HepG2 (cell line): ENCODE measurements around the gene ENTPD7. TPM values are rescaled to one million over a fixed set of nuclear protein-coding genes. Genes with fewer than 3 reads are reported as not detected.

Source experiments
- EEA1 ChIP-seq: sonication (generic); formaldehyde crosslinking; IDR thresholded peaks from 2 replicates; pipeline ENCODE4 v1.5.1; 2020; ENCODE audit warnings: mild to moderate bottlenecking, missing genetic modification reagents, borderline replicate concordance
- EHMT2 ChIP-seq: fragments of 200-600 bp; sonication (generic); IDR thresholded peaks from 2 replicates; pipeline ENCODE4 v1.7.0; 2017; ENCODE audit warnings: antibody characterized with exemption, low read depth, low read length, borderline replicate concordance
- ELF3 ChIP-seq: IDR thresholded peaks from 2 replicates; pipeline ENCODE4 v1.6.1; 2016; ENCODE audit warnings: missing genetic modification reagents, missing compliant biosample characterization
- FUBP1 ChIP-seq: sonication (generic); formaldehyde crosslinking; IDR thresholded peaks from 2 replicates; pipeline ENCODE4 v1.5.1; 2020; ENCODE audit warnings: missing genetic modification reagents, mild to moderate bottlenecking, borderline replicate concordance
- HMG20B ChIP-seq: conservative IDR thresholded peaks from 2 replicates; pipeline ENCODE4 v1.6.1; 2016; ENCODE audit warnings: missing genetic modification reagents, missing compliant biosample characterization
- MBD4 ChIP-seq: IDR thresholded peaks from 2 replicates; pipeline ENCODE4 v1.6.1; 2012; ENCODE audit warnings: low read length, inconsistent platforms, borderline replicate concordance
- MIXL1 ChIP-seq: IDR thresholded peaks from 2 replicates; pipeline ENCODE4 v1.6.1; 2016
- NONO ChIP-seq, 2 experiments: fragments of 450-650 bp in 1 of 2; sonication (generic) in 1 of 2; formaldehyde crosslinking in 1 of 2; IDR thresholded peaks in 1 of 2; conservative IDR thresholded peaks in 1 of 2; 2 replicates each; pipeline versions ENCODE4 v1.6.1 to v1.8.0; 2017 to 2022; ENCODE audit warnings: mild to moderate bottlenecking in 1 of 2, missing genetic modification reagents in 1 of 2, moderate library complexity in 1 of 2
- NR2F6 ChIP-seq, 2 experiments: IDR thresholded peaks; 2 replicates each; pipeline ENCODE4 v1.6.1; 2016; ENCODE audit warnings: antibody characterized with exemption in 1 of 2, mild to moderate bottlenecking in 1 of 2
- PRMT3 ChIP-seq: sonication (generic); formaldehyde crosslinking; IDR thresholded peaks from 2 replicates; pipeline ENCODE4 v1.8.1; 2022; ENCODE audit warnings: low read depth, mild to moderate bottlenecking, moderate library complexity, missing genetic modification reagents, borderline replicate concordance
- RAD51 ChIP-seq: fragments of 450-650 bp; IDR thresholded peaks from 2 replicates; pipeline ENCODE4 v1.6.1; 2016; ENCODE audit warnings: borderline replicate concordance
- RBAK ChIP-seq: sonication (generic); formaldehyde crosslinking; IDR thresholded peaks from 2 replicates; pipeline ENCODE4 v1.5.1; 2020; ENCODE audit warnings: mild to moderate bottlenecking, missing genetic modification reagents
- SUZ12 ChIP-seq: fragments of 150-350 bp; IDR thresholded peaks from 2 replicates; pipeline ENCODE4 v1.6.1; 2014; ENCODE audit warnings: low read depth, low read length
- TFDP1 ChIP-seq: IDR thresholded peaks from 2 replicates; pipeline ENCODE4 v1.6.1; 2016; ENCODE audit warnings: missing compliant biosample characterization, missing genetic modification reagents, borderline replicate concordance
- ZFP1 ChIP-seq: IDR thresholded peaks from 2 replicates; pipeline ENCODE4 v1.6.1; 2016
- ZHX1 ChIP-seq: sonication (generic); formaldehyde crosslinking; IDR thresholded peaks from 2 replicates; pipeline ENCODE4 v1.8.1; 2022; ENCODE audit warnings: low read depth, mild to moderate bottlenecking, missing genetic modification reagents
- ZMYM3 ChIP-seq: sonication (generic); formaldehyde crosslinking; IDR thresholded peaks from 2 replicates; pipeline ENCODE4 v1.5.1; 2020; ENCODE audit warnings: mild to moderate bottlenecking, missing genetic modification reagents
- ZNF101 ChIP-seq: sonication (generic); formaldehyde crosslinking; IDR thresholded peaks from 2 replicates; pipeline ENCODE4 v1.4.0; 2020; ENCODE audit warnings: mild to moderate bottlenecking, low read depth, missing genetic modification reagents, borderline replicate concordance
- ZNF264 ChIP-seq: sonication (generic); formaldehyde crosslinking; IDR thresholded peaks from 2 replicates; pipeline ENCODE4 v1.4.0; 2020; ENCODE audit warnings: missing genetic modification reagents
- ZNF367 ChIP-seq: sonication (generic); formaldehyde crosslinking; IDR thresholded peaks from 2 replicates; pipeline ENCODE4 v1.4.0; 2020; ENCODE audit warnings: missing genetic modification reagents, borderline replicate concordance
- ZNF510 ChIP-seq: sonication (generic); formaldehyde crosslinking; IDR thresholded peaks from 2 replicates; pipeline ENCODE4 v1.4.0; 2020; ENCODE audit warnings: low read depth, mild to moderate bottlenecking, missing genetic modification reagents
- ZNF605 ChIP-seq: sonication (generic); formaldehyde crosslinking; IDR thresholded peaks from 2 replicates; pipeline ENCODE4 v1.8.0; 2022; ENCODE audit warnings: mild to moderate bottlenecking, missing genetic modification reagents
- ZNF747 ChIP-seq: sonication (generic); formaldehyde crosslinking; IDR thresholded peaks from 2 replicates; pipeline ENCODE4 v1.8.1; 2023; ENCODE audit warnings: missing genetic modification reagents, mild to moderate bottlenecking, borderline replicate concordance
- ZNF781 ChIP-seq: sonication (generic); formaldehyde crosslinking; IDR thresholded peaks from 2 replicates; pipeline ENCODE4 v1.5.1; 2020; ENCODE audit warnings: borderline replicate concordance, mild to moderate bottlenecking, missing genetic modification reagents; ENCODE audit errors: not compliant biosample characterization
- ZNF839 ChIP-seq: sonication (generic); formaldehyde crosslinking; IDR thresholded peaks from 2 replicates; pipeline ENCODE4 v1.4.0; 2020; ENCODE audit warnings: missing genetic modification reagents, mild to moderate bottlenecking, borderline replicate concordance
- polyA plus RNA-seq, 8 experiments: library from polyadenylated mRNA; depleted of rRNA in 3 of 8; stranded (reverse) in 7 of 8; unstranded in 1 of 8; fragments of >200 nt; fragmentation: Illumina TruSeq in 4 of 8; extraction: Trizol in 4 of 8; gene quantifications; 2 replicates each; pipeline versions ENCODE4 v1.2.1 to v1.2.3, GENCODE V29; 2011 to 2016; ENCODE audit warnings: low read depth in 4 of 8, missing spikeins in 1 of 8, mixed read lengths in 1 of 8; ENCODE audit not compliant: insufficient read depth in 1 of 8
- total RNA-seq, 5 experiments: library from RNA; depleted of rRNA; stranded (reverse); fragments of >200 nt; fragmentation: Illumina TruSeq; extraction: Trizol; gene quantifications; 2 replicates each; pipeline ENCODE4 v1.2.3, GENCODE V29; 2016; ENCODE audit warnings: low read depth in 1 of 5

Gene ENTPD7
- total and polyA plus RNA-seq, 2 of the 13 experiments (the other 11 are each of a cell fraction or from before 2014, with no cell fraction given): 7.6 to 36.5 TPM

- TF ChIP-seq RAD51 (no peak), FUBP1 (CRISPR knock-in tag) (no peak), MIXL1 (CRISPR knock-in tag) (peak; percentile 58), MBD4 (no peak), ZNF264 (CRISPR knock-in tag) (no peak), ZNF101 (CRISPR knock-in tag) (no peak), HMG20B (CRISPR knock-in tag) (no peak), EHMT2 (no peak), NONO (IDR thresholded peaks at IDR 0.05) (no peak), NONO (CRISPR knock-in tag; conservative IDR thresholded peaks at IDR 0.05) (peak; percentile 89), ZNF839 (no peak), ZFP1 (no peak), ZMYM3 (CRISPR knock-in tag) (no peak; the same call in 1 of the 2 replicates), ZNF781 (CRISPR knock-in tag) (peak; percentile 80), ZNF605 (CRISPR knock-in tag) (no peak; the same call in 1 of the 2 replicates), ZNF747 (CRISPR knock-in tag) (peak; percentile 92; the same call in 1 of the 2 replicates), ELF3 (CRISPR knock-in tag) (peak; percentile 87), EEA1 (CRISPR knock-in tag) (no peak), PRMT3 (peak; percentile 90), RBAK (CRISPR knock-in tag) (no peak), SUZ12 (no peak), ZNF367 (peak; percentile 24; the same call in 1 of the 2 replicates), ZNF510 (CRISPR knock-in tag) (0 out of 2 replicates have a peak, but pooled peaks have one; percentile 72), NR2F6 (IDR thresholded peaks at IDR 0.05) (no peak), NR2F6 (CRISPR knock-in tag; IDR thresholded peaks at IDR 0.05) (no peak), ZHX1 (no peak; the same call in 1 of the 2 replicates), TFDP1 (CRISPR knock-in tag) (peak; percentile 39; the same call in 1 of the 2 replicates)
These were observed 72.9 kb downstream of the ENTPD7 start, which contains the start of the genes COX15 and CUTC (continued) for GRCh38 chr10:99732033-99732842.
